DND-41 (cell line): ENCODE results near the gene DYSF.

ENCODE experiments used
- ATAC-seq: fragments of 200-7000 bp; cut with Tn5 transposase; 3 replicates; pipeline ENCODE4 v1.9.1; 2021; ENCODE audit warnings: low read depth; ENCODE audit not compliant: insufficient read depth
- DNase-seq: peaks from one replicate; pipeline ENCODE4 v3.0.0-alpha.2; 2020
- H2AFZ ChIP-seq: 2 replicates; pipeline ENCODE4 v1.6.0; 2012; ENCODE audit warnings: low read depth, low read length
- H3K27ac ChIP-seq: 2 replicates; pipeline ENCODE4 v1.5.1; 2012; ENCODE audit warnings: low read length, inconsistent platforms
- H3K27me3 ChIP-seq: fragments of 200-600 bp; sonication (generic); 2 replicates; pipeline ENCODE4 v1.6.0; 2012; ENCODE audit warnings: low read length, mild to moderate bottlenecking, inconsistent platforms; ENCODE audit not compliant: insufficient read depth, poor library complexity
- H3K36me3 ChIP-seq: 2 replicates; pipeline ENCODE4 v1.5.1; 2012; ENCODE audit warnings: low read length, inconsistent platforms; ENCODE audit not compliant: insufficient read depth
- H3K4me1 ChIP-seq: 2 replicates; pipeline ENCODE4 v1.5.1; 2012; ENCODE audit warnings: mild to moderate bottlenecking, low read length; ENCODE audit not compliant: insufficient read depth
- H3K4me2 ChIP-seq: 2 replicates; pipeline ENCODE4 v1.6.0; 2012; ENCODE audit warnings: mild to moderate bottlenecking, moderate library complexity, low read length, inconsistent platforms; ENCODE audit not compliant: insufficient read depth
- H3K4me3 ChIP-seq, 2 experiments: fragments of 200-600 bp in 1 of 2; shearing (Covaris generic) in 1 of 2; 2 replicates each; pipeline ENCODE4 v1.5.1; 2012 to 2016; ENCODE audit warnings: inconsistent platforms in 2 of 2, low read length in 2 of 2, mild to moderate bottlenecking in 2 of 2, low read depth in 1 of 2, moderate library complexity in 1 of 2
- H3K79me2 ChIP-seq: 2 replicates; pipeline ENCODE4 v1.6.0; 2012; ENCODE audit warnings: low read length, inconsistent platforms; ENCODE audit not compliant: insufficient read depth
- H3K9ac ChIP-seq: 2 replicates; pipeline ENCODE4 v1.6.0; 2012; ENCODE audit warnings: low read depth, mild to moderate bottlenecking, inconsistent platforms, low read length, moderate library complexity
- H3K9me3 ChIP-seq: 2 replicates; pipeline ENCODE4 v1.5.1; 2012; ENCODE audit warnings: low read length, moderate library complexity, mild to moderate bottlenecking, inconsistent platforms; ENCODE audit not compliant: insufficient read depth, severe bottlenecking
- H4K20me1 ChIP-seq: 2 replicates; pipeline ENCODE4 v1.6.0; 2012; ENCODE audit warnings: low read length; ENCODE audit not compliant: insufficient read depth
- CTCF ChIP-seq: IDR thresholded peaks from 2 replicates; pipeline ENCODE4 v1.5.1; 2012; ENCODE audit warnings: borderline replicate concordance, low read length, moderate library complexity, mild to moderate bottlenecking; ENCODE audit not compliant: poor library complexity, severe bottlenecking; ENCODE audit errors: extremely low read depth
- EZH2 ChIP-seq: IDR thresholded peaks from 3 replicates; pipeline ENCODE4 v1.6.1; 2012; ENCODE audit warnings: borderline replicate concordance, low read depth, mild to moderate bottlenecking, moderate library complexity, low read length, inconsistent platforms; ENCODE audit not compliant: severe bottlenecking

Gene DYSF

GRCh38 chr2:71469403-71470398 is 16.3 kb downstream of the DYSF start:
- Histone ChIP-seq H2AFZ (no peak overlapping the region), H3K27me3 (peaks cover 33% of the 10 kb centered on the region), H3K36me3 (no peaks in the 10 kb centered on the region), H3K4me2 (no peak overlapping the region), H4K20me1 (no peaks in the 10 kb centered on the region), H3K9me3 (no peaks in the 10 kb centered on the region), H3K79me2 (no peaks in the 10 kb centered on the region), H3K4me3 (no peak overlapping the region), H3K4me1 (peaks cover 7% of the 10 kb centered on the region; the same call in 1 of the 2 replicates), H3K9ac (no peak overlapping the region), H3K27ac (no peak overlapping the region)
- ATAC-seq, result no peak
- no peak for DNase-seq
- TF ChIP-seq EZH2 (no peak), CTCF (no peak)

- Histone ChIP-seq H3K79me2 (no peaks in the 10 kb centered on the region), H4K20me1 (0 out of 2 replicates have a peak, but pooled peaks cover 2% of the 10 kb centered on the region), H3K9me3 (no peaks in the 10 kb centered on the region), H3K36me3 (no peaks in the 10 kb centered on the region), H3K27ac (no peak overlapping the region), H3K9ac (no peak overlapping the region), H3K4me3 (no peak overlapping the region), H3K27me3 (peaks cover 38% of the 10 kb centered on the region), H3K4me1 (peaks cover 7% of the 10 kb centered on the region; the same call in 1 of the 2 replicates), H3K4me2 (no peak overlapping the region), H2AFZ (no peak overlapping the region)
- DNase-seq (no peak), ATAC-seq (no peak)
- TF ChIP-seq EZH2 (no peak), CTCF (no peak)
Observed at GRCh38 chr2:71471276-71471675, 17.9 kb downstream of the DYSF start.

- H3K27ac ChIP-seq, result no peak overlapping the region
- H3K79me2 ChIP-seq, result no peaks in the 10 kb centered on the region
- TF ChIP-seq EZH2, result no peak
- TF ChIP-seq CTCF, result no peak
- H3K9ac ChIP-seq, result no peak overlapping the region
- DNase-seq (no peak), ATAC-seq (no peak)
- H3K27me3 ChIP-seq, result peaks cover 31% of the 10 kb centered on the region
- no peak overlapping the region for H3K4me2 ChIP-seq
- H3K9me3 ChIP-seq, result no peaks in the 10 kb centered on the region
- no peak overlapping the region for H2AFZ ChIP-seq
- 0 out of 2 replicates have a peak, but pooled peaks cover 2% of the 10 kb centered on the region for H4K20me1 ChIP-seq
- no peaks in the 10 kb centered on the region for H3K36me3 ChIP-seq
- H3K4me3 ChIP-seq, result no peak overlapping the region
- H3K4me1 ChIP-seq, result no peaks in the 10 kb centered on the region
Observed at GRCh38 chr2:71472019-71472418, 18.7 kb downstream of the DYSF start.
